GM18520 (cell line): ENCODE measurements around the gene L3MBTL4.
"Not testable (repeated sequence)": the region's sequence is repeated elsewhere in the genome, so short reads cannot be mapped to it uniquely, and the experiment has no call there.

Experiments used
- ATAC-seq: cut with Tn5 transposase; IDR thresholded peaks from one replicate; pipeline ENCODE4 v1.9.1; 2021; ENCODE audit not compliant: unreplicated experiment

The L3MBTL4 gene

DNA sequence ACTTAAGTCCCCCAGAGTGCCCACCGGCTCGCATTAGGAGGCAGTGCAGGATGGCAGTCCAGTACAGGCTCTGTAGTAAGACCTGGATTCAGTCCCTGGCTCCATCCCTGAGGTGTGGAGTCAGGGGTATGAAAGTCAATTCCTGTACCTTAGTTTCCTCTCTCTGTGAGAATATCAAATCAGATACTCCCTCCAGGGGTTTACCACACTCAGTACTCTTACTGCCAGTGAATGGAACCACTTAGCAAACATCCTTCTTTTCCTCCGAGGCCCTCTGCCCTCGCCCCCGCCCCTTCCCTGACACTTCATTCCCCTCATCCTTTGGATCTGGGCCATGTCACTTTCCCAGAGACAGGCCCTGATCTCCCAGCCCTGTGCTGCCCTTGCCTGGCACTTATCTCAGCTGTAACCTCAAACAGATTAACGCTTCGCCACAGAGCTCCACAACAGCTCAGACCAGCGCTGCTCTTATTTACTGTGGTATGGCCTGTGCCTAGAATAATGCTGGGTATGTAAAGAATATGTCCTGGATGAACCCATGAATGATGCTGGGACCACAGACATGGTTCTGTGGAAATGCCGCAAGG is 360.4 kb downstream of the L3MBTL4 start:
- no peak for ATAC-seq

DNA sequence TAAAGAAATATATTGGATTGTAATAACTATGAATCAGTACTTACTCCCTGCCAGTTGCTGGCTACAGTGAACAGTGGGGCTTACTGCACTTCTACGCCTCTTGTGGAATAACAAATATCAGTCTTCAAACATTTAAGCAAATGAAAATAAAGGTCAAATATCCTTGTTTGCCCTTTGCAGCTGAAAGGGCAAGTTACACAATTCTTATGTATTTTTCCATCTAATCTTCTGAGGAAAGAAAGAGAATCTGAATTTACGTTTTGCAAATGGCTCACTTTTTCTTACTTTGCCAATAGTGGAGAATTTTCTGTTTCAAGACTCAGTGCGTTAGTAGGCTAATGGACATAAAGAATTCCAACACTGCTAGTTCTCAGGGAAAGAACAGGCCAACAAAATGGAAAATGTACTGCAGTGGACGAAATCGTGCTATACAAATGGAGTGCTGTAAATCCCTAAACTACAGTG is 362.2 kb downstream of the L3MBTL4 start:
- ATAC-seq, result no peak

DNA sequence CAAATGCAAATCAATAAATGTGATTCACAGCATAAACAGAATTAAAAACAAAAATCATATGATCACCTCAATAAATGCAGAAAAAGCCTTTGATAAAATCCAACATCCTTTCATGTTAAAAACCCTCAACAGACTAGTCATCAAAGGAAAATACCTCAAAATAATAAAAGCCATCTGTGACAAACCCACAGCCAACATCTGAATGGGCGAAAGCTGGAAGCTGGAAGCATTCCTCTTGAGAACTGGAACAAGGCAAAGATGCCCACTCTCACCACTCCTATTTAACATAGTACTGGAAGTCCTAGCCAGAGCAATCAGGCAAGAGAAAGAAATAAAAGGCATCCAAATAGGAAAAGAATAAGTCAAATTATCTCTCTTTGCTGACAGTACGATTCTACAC is 367.1 kb downstream of the L3MBTL4 start:
- ATAC-seq, result not testable (repeated sequence)

DNA sequence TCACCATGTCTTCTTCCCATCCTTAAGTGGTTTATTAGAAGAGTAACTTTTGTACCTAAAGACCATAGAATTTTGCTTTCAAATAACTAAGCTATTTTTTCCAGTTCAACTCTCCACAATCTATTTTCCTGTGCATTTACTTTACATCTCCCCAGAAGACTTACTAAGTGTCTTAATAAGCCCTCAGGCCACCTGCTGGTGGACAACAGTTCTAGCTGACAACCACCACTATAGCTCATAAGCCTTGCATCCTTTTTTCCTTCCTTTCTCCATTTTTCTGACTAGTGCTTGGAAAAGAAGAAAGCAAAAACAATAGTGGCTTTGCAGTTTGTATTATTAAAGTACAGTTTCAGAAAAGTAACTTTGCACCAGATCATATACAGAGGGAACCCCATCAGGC is 369.9 kb downstream of the L3MBTL4 start:
- ATAC-seq, result no peak

DNA sequence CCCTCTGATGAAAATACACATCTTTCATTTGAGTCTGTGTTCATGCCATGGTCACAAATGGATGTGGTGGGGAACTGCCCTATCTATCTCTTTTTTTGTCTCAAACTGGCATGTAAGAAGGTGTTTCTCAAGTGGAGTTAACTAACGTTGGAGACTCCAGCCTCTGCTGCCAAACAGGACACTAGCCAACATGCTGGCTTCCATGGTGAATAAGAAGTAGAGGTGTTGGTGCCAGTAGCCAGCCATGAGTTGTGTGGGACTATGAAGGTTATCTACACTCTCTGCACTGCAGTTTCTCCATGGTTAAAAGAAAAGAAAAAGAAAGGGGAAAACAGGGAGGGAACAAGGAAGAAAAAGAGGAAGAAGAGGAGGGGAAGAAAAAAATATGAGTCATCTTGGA is 370.4 kb downstream of the L3MBTL4 start:
- no peak for ATAC-seq

DNA sequence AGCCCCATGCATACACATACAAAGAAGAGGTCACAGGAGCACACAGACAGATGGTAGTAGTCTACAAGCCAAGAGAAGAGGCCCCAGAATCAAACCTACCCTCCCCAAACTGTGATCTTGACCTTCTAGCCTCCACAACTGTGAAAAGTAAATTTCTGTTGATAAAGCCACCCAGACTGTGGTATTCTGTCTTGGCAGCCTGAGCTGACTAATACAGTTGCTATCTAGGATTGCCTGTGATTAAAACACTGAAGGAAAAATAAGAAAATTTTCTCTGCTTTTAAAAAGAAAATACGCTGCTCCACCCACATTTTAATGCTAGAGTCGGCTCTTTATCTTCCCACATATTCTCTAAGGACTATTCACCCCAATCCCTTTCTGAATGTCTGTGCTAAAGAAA is 375.7 kb downstream of the L3MBTL4 start:
- ATAC-seq, result no peak

DNA sequence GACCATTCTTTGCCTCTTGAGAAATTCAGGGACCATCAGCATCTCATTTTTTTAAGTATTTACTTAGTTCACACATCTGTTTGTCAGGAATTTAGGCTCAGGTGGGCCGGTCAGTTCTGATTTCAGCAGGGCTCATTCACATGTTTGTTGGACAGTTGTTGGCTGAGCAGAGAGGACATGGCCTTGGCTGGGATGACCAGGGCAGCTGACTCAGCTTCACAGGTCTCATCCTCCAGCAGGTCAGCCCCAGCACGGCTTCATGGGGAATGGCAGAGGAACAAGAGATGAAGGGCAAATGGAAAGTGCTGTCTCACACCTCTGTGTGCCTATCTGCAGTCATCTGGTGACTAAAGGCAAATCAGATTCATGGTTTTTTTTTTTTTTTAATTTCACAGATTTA is 383.3 kb downstream of the L3MBTL4 start:
- no peak for ATAC-seq

DNA sequence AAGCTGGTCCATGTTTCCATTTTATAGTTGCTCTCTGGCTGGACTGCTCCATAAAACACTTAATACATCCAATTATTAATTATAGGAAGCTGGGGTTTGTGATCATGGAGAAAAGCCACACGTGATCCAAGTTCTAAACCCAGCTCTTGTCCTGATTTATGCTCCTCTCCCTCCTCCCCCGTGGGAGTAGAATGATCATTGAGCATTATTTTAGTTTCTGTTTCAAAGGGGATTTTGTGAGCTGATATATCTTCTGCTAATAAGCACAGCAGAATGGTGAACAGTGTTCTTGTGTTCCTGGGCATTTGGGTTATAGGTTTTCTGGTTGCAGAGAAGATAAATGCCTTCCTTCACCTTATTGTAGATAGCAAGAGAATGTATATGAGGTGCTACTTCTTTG is 383.7 kb downstream of the L3MBTL4 start:
- no peak for ATAC-seq

DNA sequence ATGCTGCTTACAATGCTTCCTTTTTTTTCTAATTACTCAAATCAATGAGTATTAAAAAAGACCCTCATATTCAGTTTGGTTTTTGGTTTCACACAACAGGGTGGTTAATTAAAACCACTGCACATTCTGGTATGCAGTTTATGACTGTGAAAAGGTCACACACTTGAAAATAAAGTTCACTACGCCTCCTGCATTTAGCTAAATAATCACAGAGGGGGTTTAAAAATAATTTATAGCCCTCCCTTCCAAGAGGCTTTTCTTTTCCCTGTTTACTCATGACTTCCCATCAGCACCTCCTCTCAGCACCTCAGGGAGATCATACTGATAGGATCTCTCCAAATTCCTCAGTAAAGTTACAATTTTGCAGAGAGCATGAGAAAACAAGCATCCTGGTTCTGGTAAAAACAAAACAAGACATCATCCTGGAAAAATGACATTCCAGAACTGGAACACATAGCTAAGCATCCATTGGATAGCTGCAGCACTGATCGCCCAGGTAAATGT is 389.9 kb downstream of the L3MBTL4 start:
- ATAC-seq, result no peak

DNA sequence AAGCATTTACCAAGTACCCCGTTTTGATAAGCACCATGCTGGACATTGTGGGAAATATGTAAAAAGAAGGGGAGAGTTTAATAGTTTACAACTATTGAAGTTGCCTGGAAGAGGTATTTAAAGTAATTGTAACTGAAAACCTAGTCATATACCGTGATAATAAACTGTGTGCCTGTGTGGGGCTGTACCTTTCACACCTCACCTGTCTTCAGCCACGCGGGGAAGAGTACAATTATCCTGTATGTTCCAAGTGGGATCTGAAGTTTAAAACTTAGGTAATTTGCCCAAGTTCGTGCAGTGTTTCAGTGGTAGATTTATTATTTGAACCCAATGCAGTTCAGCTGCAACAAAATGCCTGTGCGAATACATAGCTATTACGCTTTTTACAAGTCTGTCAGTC is 391.2 kb downstream of the L3MBTL4 start:
- ATAC-seq, result no peak

DNA sequence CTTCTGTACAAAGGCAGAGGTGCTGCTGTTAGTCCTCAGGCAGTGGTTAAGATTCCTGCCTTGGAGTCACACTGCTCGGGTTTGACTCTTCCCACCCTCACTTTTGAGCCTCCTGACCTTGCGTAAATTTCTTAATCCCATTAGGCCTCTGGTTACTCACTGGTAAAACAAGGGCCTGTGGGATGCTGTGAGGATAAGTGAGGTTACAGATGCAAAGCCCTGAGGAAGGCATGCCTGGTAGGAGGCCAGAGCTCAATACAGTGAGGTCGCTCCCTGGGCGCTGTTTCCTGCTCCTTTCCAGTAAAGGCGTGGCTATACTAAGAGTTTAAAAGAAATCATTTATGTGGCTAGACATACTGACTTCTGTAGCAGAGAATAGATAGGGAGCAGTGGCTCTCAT is 391.9 kb downstream of the L3MBTL4 start:
- no peak for ATAC-seq

DNA sequence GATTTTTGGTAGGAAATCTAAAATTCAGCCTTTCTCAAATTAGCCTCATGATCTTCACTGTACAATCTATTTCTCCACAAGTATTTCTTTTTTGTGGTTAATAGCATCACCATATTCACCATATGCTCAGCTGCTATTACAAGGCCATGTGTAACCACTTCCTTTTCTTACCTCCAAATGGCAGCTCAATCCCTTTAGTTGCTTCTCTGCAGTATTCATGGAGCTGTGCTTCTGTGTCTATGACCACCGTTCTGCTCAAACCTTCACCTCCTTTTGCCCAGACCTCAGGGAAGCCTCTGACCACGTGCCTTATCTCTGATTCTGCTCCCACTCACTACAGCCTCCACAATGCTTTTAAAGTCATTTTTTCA is 392.7 kb downstream of the L3MBTL4 start:
- ATAC-seq, result no peak

DNA sequence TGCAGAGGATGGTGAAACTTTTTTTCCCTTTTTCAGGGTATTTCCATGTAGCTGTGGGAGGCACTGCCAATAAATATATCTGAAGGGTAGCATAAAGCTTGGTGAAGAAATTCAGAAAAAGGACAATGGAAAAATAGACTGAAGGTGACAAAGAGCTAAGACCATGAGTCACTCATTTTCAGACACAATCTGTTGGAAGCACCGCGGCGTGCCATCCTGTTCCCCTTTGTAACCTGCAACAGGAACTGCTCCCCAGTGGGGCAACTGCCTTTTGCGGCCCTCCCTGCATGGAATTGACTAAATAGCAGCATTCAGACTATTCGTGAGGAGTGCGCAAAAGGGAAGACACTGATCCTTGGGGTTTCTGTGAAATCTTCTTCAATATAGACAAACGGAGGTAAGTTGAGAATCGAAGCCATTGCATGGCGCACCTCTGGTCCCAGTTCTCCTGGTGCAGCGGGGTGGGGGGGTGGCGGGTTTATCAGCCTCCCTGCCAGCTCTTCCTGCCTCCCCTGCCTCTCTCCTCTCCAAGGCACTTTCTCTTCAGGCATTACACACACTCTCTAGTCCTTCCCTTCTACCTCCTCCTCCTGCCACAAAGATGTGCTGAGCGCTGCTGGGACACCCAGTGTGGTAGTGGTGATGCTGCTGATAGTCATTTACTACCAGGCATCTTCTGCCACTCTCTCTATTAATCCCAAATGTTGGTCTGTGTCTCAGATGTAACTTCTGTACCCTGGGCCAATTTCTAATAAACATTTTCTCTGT is 393.2 kb downstream of the L3MBTL4 start:
- ATAC-seq, result no peak

DNA sequence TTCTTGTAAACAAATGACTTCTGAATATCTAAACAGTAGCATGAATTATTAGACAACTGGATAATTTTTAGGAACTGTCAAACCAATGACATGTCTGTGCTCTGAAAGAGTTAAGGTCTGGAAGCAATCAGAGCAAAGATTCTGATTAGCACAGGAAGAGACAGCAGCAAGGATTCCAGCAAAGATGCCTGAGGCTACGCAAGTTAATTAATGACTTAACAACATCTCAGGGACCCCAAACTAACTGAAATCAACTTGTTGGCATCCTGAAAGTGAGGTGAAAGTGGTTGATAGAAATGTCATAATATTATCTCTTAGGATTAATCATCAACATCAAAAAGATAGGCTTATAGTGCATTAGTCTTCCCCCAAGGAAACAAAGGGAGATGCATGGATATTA is 396.0 kb downstream of the L3MBTL4 start:
- ATAC-seq, result no peak

DNA sequence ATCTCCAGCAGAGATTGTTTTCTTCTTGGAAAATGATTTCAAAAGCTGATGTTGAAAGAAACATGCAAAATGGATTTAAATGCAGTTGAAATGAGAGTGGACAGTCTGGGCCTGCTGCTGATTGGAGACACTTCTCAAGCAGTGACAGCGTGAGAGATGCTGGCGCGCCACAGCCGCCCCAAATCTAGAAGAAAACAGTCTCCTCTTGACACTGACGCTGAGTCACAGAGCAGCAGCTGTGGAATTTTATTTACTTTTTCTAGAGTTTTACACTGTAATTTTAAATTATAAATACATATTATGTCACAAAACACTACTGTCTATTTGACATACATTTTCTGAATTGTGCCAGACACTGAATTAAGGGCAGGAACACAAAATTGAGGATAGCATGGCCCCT is 397.5 kb downstream of the L3MBTL4 start:
- ATAC-seq, result no peak

DNA sequence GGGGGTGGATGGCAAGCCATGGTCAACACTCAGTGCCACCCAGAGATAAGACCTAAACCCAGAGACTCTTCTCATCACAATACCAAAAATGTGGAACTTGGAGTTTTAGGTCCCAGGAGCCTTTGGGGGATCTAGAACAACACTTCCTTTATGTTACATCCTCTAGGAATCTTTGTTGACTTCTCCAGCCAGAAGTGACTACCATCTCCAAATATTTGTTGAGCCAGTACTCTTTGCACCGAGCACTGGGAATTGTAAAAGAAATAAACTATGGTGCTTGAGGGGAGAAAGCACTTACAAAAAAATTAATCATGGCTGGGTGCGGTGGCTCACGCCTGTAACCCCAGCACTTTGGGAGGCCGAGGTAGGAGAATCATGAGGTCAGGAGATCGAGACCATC is 399.3 kb downstream of the L3MBTL4 start:
- no peak for ATAC-seq

DNA sequence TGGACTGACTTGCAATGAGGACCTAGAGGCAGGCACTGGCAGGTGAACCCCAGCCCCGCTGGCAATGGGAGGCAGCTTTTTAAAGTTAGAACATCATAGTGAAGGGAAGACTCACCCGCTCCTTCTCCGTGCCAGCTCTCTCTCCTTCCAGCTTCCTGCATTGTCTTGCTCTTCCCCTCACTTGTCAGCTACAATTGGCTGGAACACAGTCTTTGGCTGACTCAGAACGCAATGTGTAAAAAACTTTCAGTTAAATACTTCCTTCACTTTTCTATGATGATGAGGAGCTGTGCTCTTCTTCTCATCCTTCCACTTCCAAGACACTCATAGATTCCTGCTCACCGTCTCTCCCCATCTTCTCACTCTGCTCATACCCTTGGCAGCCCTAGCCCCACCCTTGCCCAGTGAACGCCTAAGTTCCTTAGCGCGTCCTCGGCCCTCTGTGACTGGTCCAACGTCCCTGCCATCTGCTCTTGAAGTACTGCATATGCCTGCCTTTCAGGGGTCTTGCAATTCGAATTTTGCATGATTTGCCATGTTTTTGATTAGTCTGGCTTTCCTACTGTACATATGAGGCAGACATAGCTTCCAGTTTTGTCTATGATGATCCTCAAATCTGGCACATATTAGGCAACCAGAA is 401.4 kb downstream of the L3MBTL4 start:
- no peak for ATAC-seq

DNA sequence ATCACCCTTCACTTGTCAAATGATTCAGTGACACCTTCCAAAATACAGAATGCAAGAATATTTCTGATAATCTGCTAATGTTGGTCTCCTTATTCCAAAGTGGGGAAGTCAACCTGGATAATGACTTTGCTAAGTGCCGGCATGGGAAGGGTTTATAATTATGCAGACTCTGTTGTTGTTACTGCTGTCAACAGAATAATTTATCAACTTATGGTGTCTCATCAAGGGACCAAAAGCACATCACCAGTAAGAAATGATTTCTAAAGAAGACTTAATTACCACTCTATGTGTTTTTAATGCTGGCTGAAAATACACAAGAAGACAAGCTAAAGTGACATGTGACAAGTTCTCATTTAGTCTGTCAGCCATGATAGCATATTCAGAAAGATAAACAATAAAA is 403.8 kb downstream of the L3MBTL4 start:
- no peak for ATAC-seq

DNA sequence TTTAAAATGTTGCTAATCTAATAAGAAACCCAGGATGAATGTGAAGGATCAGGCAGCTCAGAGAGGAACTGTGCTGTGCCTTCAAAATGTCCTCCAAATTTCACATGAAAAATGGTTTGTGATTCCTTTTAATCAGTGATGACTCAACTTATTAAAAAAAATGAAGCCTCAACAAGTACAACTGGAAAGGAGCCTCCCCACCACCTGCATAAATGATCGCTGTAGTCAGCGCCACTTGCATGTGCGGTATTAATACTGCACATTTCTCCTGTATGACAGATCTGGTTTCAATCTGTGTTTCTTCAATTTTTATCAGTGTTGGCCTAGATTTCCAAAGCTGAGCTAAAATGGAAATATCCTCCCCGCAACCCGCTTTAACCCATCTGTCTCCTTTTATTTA is 404.4 kb downstream of the L3MBTL4 start:
- ATAC-seq, result no peak

DNA sequence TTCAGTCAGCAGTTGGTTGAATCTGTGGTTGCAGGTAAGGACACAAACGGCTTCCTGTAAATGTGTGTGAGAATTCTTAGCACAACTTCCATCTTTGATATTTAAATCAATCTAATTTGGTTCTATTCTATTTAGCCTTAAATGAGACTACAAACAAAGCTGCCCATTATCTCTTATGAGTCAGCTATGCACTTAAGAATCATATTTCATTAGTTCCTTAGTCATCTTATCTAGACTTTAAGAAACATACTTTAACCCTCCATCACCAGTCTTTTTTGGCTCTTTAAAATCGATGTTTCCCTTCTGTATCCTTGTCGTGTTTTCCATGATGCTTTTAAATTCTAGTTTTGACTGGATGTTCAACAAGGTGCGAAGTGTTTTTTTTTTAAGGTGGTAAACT is 405.0 kb downstream of the L3MBTL4 start:
- ATAC-seq, result no peak

DNA sequence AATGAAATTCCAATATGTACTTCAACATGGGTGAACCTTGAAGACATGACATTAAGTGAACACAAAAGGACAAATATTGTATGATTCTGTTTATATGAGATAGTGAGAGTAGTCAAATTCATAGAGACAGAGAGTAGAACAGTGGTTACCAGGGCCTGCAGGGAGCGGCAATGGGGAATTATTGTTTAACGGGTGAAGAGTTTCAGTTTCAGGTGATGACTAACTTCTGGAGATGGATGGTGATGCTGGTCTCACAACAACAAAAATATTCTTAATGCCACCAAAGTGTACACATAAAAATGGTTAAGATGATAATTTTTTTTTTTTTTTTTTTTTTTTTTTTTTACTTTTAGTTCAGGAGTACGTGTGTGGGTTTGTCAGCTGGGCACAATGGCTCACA is 410.0 kb downstream of the L3MBTL4 start:
- ATAC-seq, result peak; percentile 97

DNA sequence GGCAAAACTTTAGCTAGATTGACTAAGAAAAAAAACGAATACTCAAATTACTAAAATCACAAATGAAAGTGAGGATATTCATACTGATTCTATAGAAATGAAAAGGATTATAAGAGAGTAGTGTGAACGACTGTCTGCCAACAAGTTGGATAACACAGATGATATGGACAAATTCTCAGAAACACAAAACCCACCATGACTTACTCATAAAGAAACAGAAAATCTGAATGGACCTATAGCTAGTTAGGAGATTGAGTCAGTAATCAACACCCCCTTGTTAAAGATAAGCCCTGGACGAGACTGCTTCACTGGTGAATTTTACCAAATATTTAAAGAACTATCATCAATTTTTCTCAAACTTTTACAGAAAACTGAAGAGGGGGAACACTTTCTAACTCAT is 410.6 kb downstream of the L3MBTL4 start:
- ATAC-seq, result peak; percentile 39
